Endodermal cell (in vitro differentiated cells): ENCODE data around the gene MFSD1. TPM values are rescaled to one million over a fixed set of nuclear protein-coding genes. Genes with fewer than 3 reads are reported as not detected.

Experiments
- DNase-seq: peaks from one replicate; pipeline ENCODE4 v3.0.0-alpha.2; 2017
- H3K27ac ChIP-seq: 2 replicates; pipeline ENCODE4 v1.5.1; 2013; ENCODE audit warnings: mild to moderate bottlenecking, low read depth, low read length, moderate library complexity
- H3K27me3 ChIP-seq: 2 replicates; pipeline ENCODE4 v1.6.1; 2013; ENCODE audit warnings: mild to moderate bottlenecking, low read length, moderate library complexity; ENCODE audit not compliant: insufficient read depth, control insufficient read depth, poor library complexity, severe bottlenecking
- H3K36me3 ChIP-seq: 2 replicates; pipeline ENCODE4 v1.7.0; 2013; ENCODE audit warnings: mild to moderate bottlenecking, low read length, moderate library complexity; ENCODE audit not compliant: control insufficient read depth, insufficient read depth
- H3K4me1 ChIP-seq: one replicate; pipeline ENCODE4 v1.7.0; 2013; ENCODE audit warnings: low read length; ENCODE audit not compliant: control insufficient read depth, insufficient read depth
- H3K4me3 ChIP-seq: 2 replicates; pipeline ENCODE4 v1.5.1; 2013; ENCODE audit warnings: mild to moderate bottlenecking, low read length, moderate library complexity
- H3K9ac ChIP-seq: 2 replicates; pipeline ENCODE4 v1.6.1; 2013; ENCODE audit warnings: mild to moderate bottlenecking, low read length, moderate library complexity; ENCODE audit not compliant: poor library complexity, severe bottlenecking; ENCODE audit errors: extremely low read depth
- H3K9me3 ChIP-seq: 2 replicates; pipeline ENCODE4 v1.6.1; 2013; ENCODE audit warnings: mild to moderate bottlenecking, low read length, moderate library complexity; ENCODE audit not compliant: control insufficient read depth
- H3K27ac Mint-ChIP-seq: 2 replicates; pipeline ENCODE4 v1.8.0; 2020; ENCODE audit warnings: mixed read lengths
- H3K27me3 Mint-ChIP-seq: 2 replicates; pipeline ENCODE4 v1.8.0; 2021; ENCODE audit warnings: mild to moderate bottlenecking, mixed read lengths; ENCODE audit not compliant: insufficient read depth
- H3K36me3 Mint-ChIP-seq: 2 replicates; pipeline ENCODE4 v1.8.0; 2020; ENCODE audit warnings: low read depth, mixed read lengths
- H3K4me1 Mint-ChIP-seq: 2 replicates; pipeline ENCODE4 v1.8.0; 2020; ENCODE audit warnings: mixed read lengths
- H3K4me3 Mint-ChIP-seq: 2 replicates; pipeline ENCODE4 v1.8.0; 2020; ENCODE audit warnings: mild to moderate bottlenecking, moderate library complexity, mixed read lengths
- H3K9me3 Mint-ChIP-seq: 2 replicates; pipeline ENCODE4 v1.8.0; 2020; ENCODE audit warnings: mild to moderate bottlenecking, mixed read lengths
- WGBS, 2 experiments: methylation state at CpG; one replicate each; pipeline versions ENCODE4 v1.1.5 to v1.1.7; 2013; ENCODE audit warnings: missing lambda C conversion rate in 2 of 2, mixed read lengths in 1 of 2; ENCODE audit not compliant: insufficient coverage in 1 of 2, insufficient read length in 1 of 2; 5-methylcytosine and 5-hydroxymethylcytosine counted together
- total RNA-seq, 2 donors: library from RNA; stranded (reverse); fragmentation: NEBNext Ultra II Directional in 1 of 2; extraction: Animal tissue kit (Norgen Biotek cat#: 25700) in 1 of 2; gene quantifications; 2 replicates in 1 of 2; 3 replicates in 1 of 2; pipeline ENCODE4 v1.2.1, GENCODE V29; 2021
- TF ChIP-seq, protein P1 (sequence below): fragments of 200-600 bp; sonication (generic); conservative IDR thresholded peaks from 2 replicates; pipeline ENCODE4 v1.5.0; 2021; ENCODE audit warnings: antibody characterized with exemption, mild to moderate bottlenecking

Gene MFSD1
- total RNA-seq, 2 donors from 2014 or later, result 11.7 to 13.4 TPM

DNA sequence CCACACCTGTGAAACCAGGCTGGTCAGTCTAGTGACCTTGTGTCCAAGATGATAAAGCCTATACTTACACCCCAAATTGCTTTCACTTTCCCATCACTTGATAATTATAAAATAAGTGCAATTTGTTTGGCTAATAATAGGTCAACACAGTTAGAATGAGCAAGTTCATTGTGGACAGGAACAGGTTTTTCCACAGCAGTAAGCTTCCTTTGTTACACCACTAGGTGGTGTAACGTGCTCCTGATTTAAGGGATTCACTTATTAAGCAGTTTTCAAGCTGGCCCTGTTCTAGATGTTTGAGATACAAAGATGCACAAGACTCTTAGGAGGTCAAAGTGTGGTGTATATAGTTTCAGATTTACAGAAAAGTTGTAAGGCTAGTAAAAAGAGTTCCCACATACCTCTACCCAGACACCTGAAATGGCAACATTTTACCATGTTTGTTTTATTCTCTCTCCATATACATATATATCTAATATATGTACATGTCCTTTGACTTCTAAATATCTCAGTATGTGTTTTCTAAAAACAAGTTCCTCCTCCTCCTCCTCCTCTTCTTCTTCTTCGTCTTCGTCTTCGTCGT is 6.8 kb upstream of the MFSD1 start:
- Mint-ChIP-seq H3K4me3 (no peak overlapping the region), H3K27ac (no peak overlapping the region), H3K36me3 (no peaks in the 10 kb centered on the region), H3K27me3 (peaks cover 43% of the 10 kb centered on the region), H3K9me3 (peaks cover 1% of the 10 kb centered on the region), H3K4me1 (no peaks in the 10 kb centered on the region)
- H3K4me3 ChIP-seq, result no peak overlapping the region
- WGBS, 2 experiments, result 75 to 100% methylated on average over 4 to 5 of the region's 5 CpGs
- no peaks in the 10 kb centered on the region for H3K9me3 ChIP-seq
- no peaks in the 10 kb centered on the region for H3K4me1 ChIP-seq
- H3K9ac ChIP-seq, result no peak overlapping the region
- TF ChIP-seq, protein P1, sequence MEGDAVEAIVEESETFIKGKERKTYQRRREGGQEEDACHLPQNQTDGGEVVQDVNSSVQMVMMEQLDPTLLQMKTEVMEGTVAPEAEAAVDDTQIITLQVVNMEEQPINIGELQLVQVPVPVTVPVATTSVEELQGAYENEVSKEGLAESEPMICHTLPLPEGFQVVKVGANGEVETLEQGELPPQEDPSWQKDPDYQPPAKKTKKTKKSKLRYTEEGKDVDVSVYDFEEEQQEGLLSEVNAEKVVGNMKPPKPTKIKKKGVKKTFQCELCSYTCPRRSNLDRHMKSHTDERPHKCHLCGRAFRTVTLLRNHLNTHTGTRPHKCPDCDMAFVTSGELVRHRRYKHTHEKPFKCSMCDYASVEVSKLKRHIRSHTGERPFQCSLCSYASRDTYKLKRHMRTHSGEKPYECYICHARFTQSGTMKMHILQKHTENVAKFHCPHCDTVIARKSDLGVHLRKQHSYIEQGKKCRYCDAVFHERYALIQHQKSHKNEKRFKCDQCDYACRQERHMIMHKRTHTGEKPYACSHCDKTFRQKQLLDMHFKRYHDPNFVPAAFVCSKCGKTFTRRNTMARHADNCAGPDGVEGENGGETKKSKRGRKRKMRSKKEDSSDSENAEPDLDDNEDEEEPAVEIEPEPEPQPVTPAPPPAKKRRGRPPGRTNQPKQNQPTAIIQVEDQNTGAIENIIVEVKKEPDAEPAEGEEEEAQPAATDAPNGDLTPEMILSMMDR, result peak; percentile 86
- no peak overlapping the region for H3K27ac ChIP-seq
- peaks cover 42% of the 10 kb centered on the region for H3K27me3 ChIP-seq
- no peaks in the 10 kb centered on the region for H3K36me3 ChIP-seq
- no peak for DNase-seq

DNA sequence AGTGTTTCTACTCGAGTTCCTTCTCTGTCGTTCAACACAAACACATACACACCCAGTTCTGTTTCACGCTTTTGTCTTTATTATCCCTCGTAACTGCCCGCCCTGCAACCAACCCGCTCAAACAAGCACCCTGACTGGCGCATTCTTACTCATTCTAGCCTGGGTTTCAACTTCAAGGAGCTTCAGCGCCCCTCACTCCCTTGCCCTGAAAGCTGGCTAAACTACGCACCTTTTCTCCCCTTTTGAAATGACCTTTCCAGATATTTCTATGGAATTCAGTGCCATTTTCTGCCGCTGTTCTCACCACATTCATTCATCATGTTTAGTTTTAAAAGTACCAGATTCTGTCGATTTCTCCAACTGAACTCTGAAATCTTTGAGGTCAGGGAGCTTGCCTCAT is 653 bp upstream of the MFSD1 start:
- TF ChIP-seq, protein P1, result no peak
- Histone ChIP-seq H3K27me3 (peaks cover 51% of the 10 kb centered on the region), H3K9me3 (no peaks in the 10 kb centered on the region), H3K4me3 (peak overlapping the region; percentile 92), H3K9ac (peak overlapping the region; percentile 6), H3K4me1 (no peaks in the 10 kb centered on the region), H3K27ac (no peak overlapping the region), H3K36me3 (no peaks in the 10 kb centered on the region)
- Mint-ChIP-seq H3K27me3 (peaks cover 50% of the 10 kb centered on the region), H3K4me3 (peak overlapping the region; percentile 75), H3K4me1 (peaks cover 10% of the 10 kb centered on the region), H3K9me3 (no peaks in the 10 kb centered on the region), H3K36me3 (no peaks in the 10 kb centered on the region), H3K27ac (no peak overlapping the region)
- 23 to 34% methylated on average over 11 of the region's 11 CpGs for WGBS, 2 experiments
- DNase-seq, result peak; percentile 65

DNA sequence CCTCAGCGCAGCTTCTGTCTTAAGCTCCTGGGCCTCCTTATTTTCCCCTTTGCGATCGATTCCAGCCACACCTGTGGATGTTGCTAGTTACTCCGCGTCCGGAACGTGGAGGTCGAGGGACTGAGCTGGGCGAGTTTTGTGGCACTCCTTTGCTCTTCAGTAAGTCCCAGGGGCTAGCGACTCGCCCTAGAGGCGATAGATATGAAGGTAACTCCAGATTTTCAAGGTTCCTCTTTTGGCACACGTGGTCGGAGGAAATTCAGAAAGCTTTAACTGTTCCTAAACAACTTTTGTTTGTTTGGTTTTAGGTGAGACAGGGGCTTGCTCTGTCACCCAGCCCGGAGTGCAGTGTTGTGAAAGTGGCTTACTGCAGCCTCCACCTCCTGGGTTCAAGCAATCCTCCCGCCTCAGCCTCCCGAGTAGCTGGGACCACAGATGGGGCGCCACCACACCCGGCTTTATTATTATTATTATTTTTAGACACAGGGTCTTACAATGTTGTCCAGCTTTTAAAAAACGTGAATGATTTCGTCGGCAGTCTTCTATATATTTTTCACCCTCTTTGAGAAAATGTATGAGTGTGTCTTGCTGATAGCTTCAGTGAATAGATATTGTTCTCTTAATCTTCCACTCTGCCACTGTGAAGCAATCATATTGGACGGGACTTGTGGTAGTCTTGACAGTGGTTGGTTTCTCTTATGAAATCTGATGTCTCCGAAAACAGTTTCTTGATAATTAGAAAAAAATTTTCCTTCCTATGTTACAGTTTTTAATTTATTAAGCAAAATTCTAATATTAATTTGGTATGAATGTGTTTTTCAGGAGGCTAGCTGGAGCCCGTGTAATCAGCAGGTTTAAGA is 785 bp downstream of the MFSD1 start:
- Histone ChIP-seq H3K27ac (no peak overlapping the region), H3K9ac (peak overlapping the region; percentile 61), H3K4me3 (peak overlapping the region; percentile 92), H3K4me1 (no peaks in the 10 kb centered on the region), H3K36me3 (no peaks in the 10 kb centered on the region), H3K27me3 (peaks cover 37% of the 10 kb centered on the region), H3K9me3 (no peaks in the 10 kb centered on the region)
- H3K27ac Mint-ChIP-seq, result peak overlapping the region; percentile 24
- TF ChIP-seq, protein P1, result no peak
- peaks cover 10% of the 10 kb centered on the region for H3K4me1 Mint-ChIP-seq
- peaks cover 39% of the 10 kb centered on the region for H3K27me3 Mint-ChIP-seq
- H3K36me3 Mint-ChIP-seq, result no peaks in the 10 kb centered on the region
- H3K4me3 Mint-ChIP-seq, result peak overlapping the region; percentile 75
- no peak for DNase-seq
- WGBS, 2 experiments, result 9 to 27% methylated on average over 15 to 20 of the region's 25 CpGs
- H3K9me3 Mint-ChIP-seq, result no peaks in the 10 kb centered on the region
